Smooth muscle cell (in vitro differentiated cells): ENCODE data around the gene FAM131A. TPM values are rescaled to one million over a fixed set of nuclear protein-coding genes. Genes with fewer than 3 reads are reported as not detected.

Experiments used
- DNase-seq: peaks from one replicate; lab custom pipeline; 2025; ENCODE audit not compliant: unreplicated experiment; lab: John Stamatoyannopoulos, UW
- H2AFZ ChIP-seq: fragments of 200-600 bp; sonication (generic); 2 replicates; pipeline ENCODE4 v1.6.0; 2016; ENCODE audit warnings: antibody characterized with exemption, low read depth, mild to moderate bottlenecking
- H3F3A ChIP-seq: fragments of 200-600 bp; sonication (generic); 2 replicates; pipeline ENCODE4 v1.6.0; 2017; ENCODE audit warnings: antibody characterized with exemption, low read depth
- H3K27ac ChIP-seq: fragments of 200-600 bp; sonication (generic); 2 replicates; pipeline ENCODE4 v1.5.1; 2016; ENCODE audit warnings: low read depth, mild to moderate bottlenecking
- H3K27me3 ChIP-seq: fragments of 200-600 bp; sonication (generic); 2 replicates; pipeline ENCODE4 v1.6.1; 2016; ENCODE audit warnings: low read depth, mild to moderate bottlenecking
- H3K36me3 ChIP-seq: fragments of 200-600 bp; sonication (generic); 2 replicates; pipeline ENCODE4 v1.5.1; 2016; ENCODE audit warnings: low read depth
- H3K4me1 ChIP-seq: fragments of 200-600 bp; sonication (generic); 2 replicates; pipeline ENCODE4 v1.5.1; 2016; ENCODE audit warnings: low read depth
- H3K4me2 ChIP-seq: fragments of 200-600 bp; sonication (generic); 2 replicates; pipeline ENCODE4 v1.6.0; 2016; ENCODE audit warnings: mild to moderate bottlenecking
- H3K4me3 ChIP-seq: fragments of 200-600 bp; sonication (generic); 2 replicates; pipeline ENCODE4 v1.5.1; 2016; ENCODE audit warnings: mild to moderate bottlenecking
- H3K79me2 ChIP-seq: fragments of 200-600 bp; sonication (generic); 2 replicates; pipeline ENCODE4 v1.6.0; 2016; ENCODE audit warnings: low read depth, mild to moderate bottlenecking
- H3K9ac ChIP-seq: fragments of 200-600 bp; sonication (generic); 2 replicates; pipeline ENCODE4 v1.6.0; 2016; ENCODE audit warnings: low read depth
- H3K9me3 ChIP-seq: fragments of 200-600 bp; sonication (generic); replicated peaks from 2 replicates; pipeline ENCODE4 v1.5.1; 2016; ENCODE audit warnings: low read depth
- H4K20me1 ChIP-seq: fragments of 200-600 bp; sonication (generic); 2 replicates; pipeline ENCODE4 v1.6.0; 2016; ENCODE audit warnings: low read depth
- WGBS: methylation state at CpG from one replicate; pipeline ENCODE4 v1.1.7; 2016; ENCODE audit warnings: low lambda C conversion rate; 5-methylcytosine and 5-hydroxymethylcytosine counted together
- polyA plus RNA-seq: library from polyadenylated mRNA; unstranded; fragments of >200 nt; fragmentation: Nextera tagmentation; extraction: Ambion mirVana; gene quantifications from 2 replicates; pipeline ENCODE4 v1.2.1, GENCODE V29; 2016
- total RNA-seq: library from RNA; depleted of rRNA; stranded (reverse); fragments of >200 nt; gene quantifications from 2 replicates; pipeline ENCODE4 v1.2.3, GENCODE V29; 2014
- TF ChIP-seq, protein P1 (sequence below): fragments of 200-600 bp; sonication (generic); IDR thresholded peaks from 2 replicates; pipeline ENCODE4 v1.5.1; 2017; ENCODE audit warnings: borderline replicate concordance, mild to moderate bottlenecking, antibody characterized with exemption; ENCODE audit not compliant: insufficient read depth, poor library complexity, severe bottlenecking

The FAM131A gene
- total and polyA plus RNA-seq, 2 experiments from 2014 or later: 15.3 to 20.2 TPM

DNA sequence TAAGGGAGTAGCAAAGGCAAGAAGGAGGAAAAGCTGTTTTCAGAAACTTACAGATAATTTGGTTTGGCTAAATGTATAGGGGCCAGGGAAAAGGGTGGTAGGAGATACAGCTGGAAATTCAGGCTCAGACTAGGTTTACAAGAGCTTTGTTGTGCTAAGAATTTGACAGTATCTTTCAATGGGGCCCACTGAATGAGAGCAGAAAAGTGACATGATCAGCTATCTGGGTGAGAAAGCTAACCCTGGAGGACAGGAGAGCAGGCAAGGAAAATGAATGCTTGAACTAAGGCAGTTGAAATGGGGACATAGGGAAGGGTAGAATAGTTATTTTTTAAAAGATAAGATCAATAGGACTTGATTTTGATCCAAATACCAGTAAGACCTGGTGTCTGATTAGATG lies 25.8 kb upstream of the FAM131A start:
- no peak for DNase-seq
- Histone ChIP-seq H3K9me3 (no peaks in the 10 kb centered on the region), H3K4me1 (peaks cover 10% of the 10 kb centered on the region), H3K36me3 (peaks cover 6% of the 10 kb centered on the region), H4K20me1 (peaks cover 29% of the 10 kb centered on the region), H3K27ac (no peak overlapping the region), H3K4me2 (no peak overlapping the region), H2AFZ (no peak overlapping the region), H3K27me3 (no peaks in the 10 kb centered on the region), H3F3A (peaks cover 17% of the 10 kb centered on the region), H3K79me2 (peaks cover 20% of the 10 kb centered on the region), H3K9ac (no peak overlapping the region), H3K4me3 (no peak overlapping the region)
- TF ChIP-seq, protein P1, sequence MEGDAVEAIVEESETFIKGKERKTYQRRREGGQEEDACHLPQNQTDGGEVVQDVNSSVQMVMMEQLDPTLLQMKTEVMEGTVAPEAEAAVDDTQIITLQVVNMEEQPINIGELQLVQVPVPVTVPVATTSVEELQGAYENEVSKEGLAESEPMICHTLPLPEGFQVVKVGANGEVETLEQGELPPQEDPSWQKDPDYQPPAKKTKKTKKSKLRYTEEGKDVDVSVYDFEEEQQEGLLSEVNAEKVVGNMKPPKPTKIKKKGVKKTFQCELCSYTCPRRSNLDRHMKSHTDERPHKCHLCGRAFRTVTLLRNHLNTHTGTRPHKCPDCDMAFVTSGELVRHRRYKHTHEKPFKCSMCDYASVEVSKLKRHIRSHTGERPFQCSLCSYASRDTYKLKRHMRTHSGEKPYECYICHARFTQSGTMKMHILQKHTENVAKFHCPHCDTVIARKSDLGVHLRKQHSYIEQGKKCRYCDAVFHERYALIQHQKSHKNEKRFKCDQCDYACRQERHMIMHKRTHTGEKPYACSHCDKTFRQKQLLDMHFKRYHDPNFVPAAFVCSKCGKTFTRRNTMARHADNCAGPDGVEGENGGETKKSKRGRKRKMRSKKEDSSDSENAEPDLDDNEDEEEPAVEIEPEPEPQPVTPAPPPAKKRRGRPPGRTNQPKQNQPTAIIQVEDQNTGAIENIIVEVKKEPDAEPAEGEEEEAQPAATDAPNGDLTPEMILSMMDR: no peak

DNA sequence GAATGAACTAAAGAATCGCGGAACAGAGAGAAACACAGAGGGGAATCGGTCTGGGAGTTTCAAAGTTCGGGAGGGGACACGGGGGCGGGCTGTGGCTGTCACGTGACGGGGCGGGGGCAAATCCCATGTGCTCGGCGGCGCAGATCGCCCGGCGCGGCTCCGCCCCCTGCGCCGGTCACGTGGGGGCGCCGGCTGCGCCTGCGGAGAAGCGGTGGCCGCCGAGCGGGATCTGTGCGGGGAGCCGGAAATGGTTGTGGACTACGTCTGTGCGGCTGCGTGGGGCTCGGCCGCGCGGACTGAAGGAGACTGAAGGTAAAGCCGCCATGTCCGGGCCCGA lies 23.1 kb upstream of the FAM131A start, which contains the start of gene EIF4G1:
Gene EIF4G1 (plus strand): TSS at position 244 of the 337 bp plus-strand sequence. CDS start 1,191 bp downstream, outside the sequence.
- peak within 1 kb of the TSS; percentile 65 for H2AFZ ChIP-seq
- under 1% methylated on average over 36 of the region's 40 CpGs for WGBS
- H4K20me1 ChIP-seq: peaks cover 44% of the 10 kb centered on the region

DNA sequence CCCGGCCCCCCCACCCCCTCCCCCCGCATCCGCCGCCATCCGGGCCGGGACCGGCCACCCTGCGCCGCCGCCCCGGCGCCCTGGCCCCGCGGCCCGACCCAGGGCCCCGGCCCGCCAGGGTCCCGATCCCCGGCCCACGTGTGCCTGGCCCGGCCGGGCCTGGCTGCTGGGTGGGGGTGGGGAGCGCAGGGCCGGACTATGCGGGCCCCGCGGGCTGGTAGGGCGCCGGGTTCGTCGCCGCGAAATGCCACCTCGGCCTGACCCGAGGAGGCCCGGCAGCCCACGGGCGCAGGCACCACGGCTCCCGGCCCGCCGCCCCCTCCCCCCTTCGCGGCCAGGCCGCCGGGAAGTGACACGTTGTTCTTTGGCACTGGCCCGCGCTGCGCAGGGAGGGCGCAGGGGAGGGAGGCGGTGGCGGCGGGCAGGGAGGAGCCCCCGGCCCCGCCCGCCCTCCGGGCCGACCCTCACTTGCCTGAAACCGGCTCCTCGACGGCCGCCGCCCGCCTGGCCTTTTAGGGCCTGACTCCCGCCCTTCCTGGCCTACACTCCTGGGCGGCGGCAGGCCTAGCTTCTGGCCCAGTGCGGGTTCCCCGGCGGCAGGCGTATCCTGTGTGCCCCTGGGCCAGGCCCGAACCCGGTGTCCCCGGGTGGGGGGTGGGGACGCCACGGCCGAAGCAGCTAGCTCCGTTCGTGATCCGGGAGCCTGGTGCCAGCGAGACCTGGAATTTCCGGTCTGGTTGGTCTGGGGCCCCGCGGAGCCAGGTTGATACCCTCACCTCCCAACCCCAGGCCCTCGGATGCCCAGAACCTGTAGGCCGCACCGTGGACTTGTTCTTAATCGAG lies 22.5 kb upstream of the FAM131A start:
- Histone ChIP-seq H3K9me3 (no peaks in the 10 kb centered on the region), H4K20me1 (peaks cover 50% of the 10 kb centered on the region)

More for the DNA sequence above, 23.1 kb upstream of the FAM131A start, which contains the start of gene EIF4G1:
- TF ChIP-seq, protein P1: no peak
- Histone ChIP-seq H3K9ac (peak within 1 kb of the TSS; percentile 97), H3K4me2 (peak within 1 kb of the TSS; percentile 96), H3K9me3 (no peaks in the 10 kb centered on the region), H3K4me3 (peak within 1 kb of the TSS; percentile 96), H3K27ac (peak within 1 kb of the TSS; percentile 95), H3K4me1 (peaks cover 18% of the 10 kb centered on the region), H3K27me3 (no peaks in the 10 kb centered on the region), H3K79me2 (peaks cover 46% of the 10 kb centered on the region), H3F3A (peaks cover 22% of the 10 kb centered on the region), H3K36me3 (no peaks in the 10 kb centered on the region)
- DNase-seq: peak; percentile 85

More for the DNA sequence above, 22.5 kb upstream of the FAM131A start:
- Histone ChIP-seq H3K79me2 (peaks cover 50% of the 10 kb centered on the region), H3K9ac (peak overlapping the region; percentile 97), H3K4me2 (peak overlapping the region; percentile 96), H3K4me1 (peaks cover 22% of the 10 kb centered on the region), H2AFZ (no peak overlapping the region), H3F3A (peaks cover 22% of the 10 kb centered on the region), H3K36me3 (no peaks in the 10 kb centered on the region), H3K27me3 (no peaks in the 10 kb centered on the region), H3K4me3 (peak overlapping the region; percentile 96), H3K27ac (peak overlapping the region; percentile 95)
- peak; percentile 60 for DNase-seq
- TF ChIP-seq, protein P1: no peak
- WGBS: 0% methylated on average over 18 of the region's 89 CpGs
